GM18951 (cell line): ENCODE results near the gene IGSF21.

Experiments
- POLR2A ChIP-seq: IDR thresholded peaks from 4 replicates; pipeline ENCODE4 v1.6.1; 2011; ENCODE audit warnings: mild to moderate bottlenecking; ENCODE audit not compliant: insufficient read length, insufficient read depth; ENCODE audit errors: extremely low read depth
- in situ Hi-C: fragments of 300-500 bp; cut with MboI; formaldehyde crosslinking; loops from one replicate; pipeline ENCODE4 v1.12.0; 2022; ENCODE audit warnings: low sequenced_read_pairs, mixed read lengths, inconsistent platforms; ENCODE audit not compliant: unreplicated experiment

The IGSF21 gene

DNA sequence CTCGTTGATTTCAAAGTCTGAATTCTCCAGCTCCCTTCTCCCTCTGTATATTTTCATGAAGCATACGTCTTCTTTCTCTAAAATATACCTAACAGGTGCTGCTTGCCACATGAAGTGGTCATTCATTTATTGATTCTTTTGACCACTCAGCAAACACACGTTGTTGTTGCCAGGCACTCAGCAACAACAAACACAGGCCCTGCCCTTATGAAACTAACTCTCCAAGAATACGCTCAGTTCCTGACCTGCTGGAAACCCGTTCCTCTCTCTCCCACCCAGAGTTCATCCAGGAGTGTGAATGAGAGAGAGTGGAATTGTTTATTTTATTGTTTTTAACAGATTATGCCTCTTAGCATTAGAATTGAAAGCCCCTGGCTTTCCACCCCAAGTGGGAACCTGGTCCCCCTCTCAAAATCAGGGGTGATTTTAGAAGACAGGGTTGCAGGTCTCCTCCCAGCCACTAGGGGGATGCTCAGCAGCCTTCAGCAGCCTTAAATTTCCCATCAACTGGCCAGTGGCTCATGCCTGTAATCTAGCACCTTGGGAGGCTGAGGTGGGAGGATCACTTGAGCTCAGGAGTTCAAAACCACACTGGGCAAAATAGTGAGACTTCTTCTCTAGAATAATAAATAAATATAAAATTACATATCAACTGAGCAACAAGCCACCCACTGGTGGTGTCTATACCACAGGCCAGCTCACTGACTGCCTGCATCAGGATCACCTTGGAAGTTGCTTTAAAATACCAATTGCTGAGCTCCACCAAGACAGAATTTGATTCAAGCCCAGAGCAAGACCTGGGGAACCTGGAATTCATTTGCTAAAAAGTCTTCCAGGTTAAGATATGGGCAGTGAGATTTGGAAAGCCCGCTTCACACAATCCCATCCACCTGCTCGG lies 192.1 kb downstream of the IGSF21 start:
- in situ Hi-C loops: no loop called here

GRCh38 chr1:18300376-18300775 lies 192.8 kb downstream of the IGSF21 start:
- in situ Hi-C loops: no loop called here
- no peak for TF ChIP-seq POLR2A

More for the DNA sequence above, 192.1 kb downstream of the IGSF21 start:
- TF ChIP-seq POLR2A: no peak

- in situ Hi-C loops: no loop called here
- TF ChIP-seq POLR2A: no peak
Observed at GRCh38 chr1:18302788-18303413, 195.3 kb downstream of the IGSF21 start.

- no peak for TF ChIP-seq POLR2A
- in situ Hi-C loops: no loop called here
Observed at GRCh38 chr1:18304151-18304869, 196.7 kb downstream of the IGSF21 start.

GRCh38 chr1:18305182-18305795 lies 197.7 kb downstream of the IGSF21 start:
- TF ChIP-seq POLR2A: no peak
- in situ Hi-C loops: no loop called here

DNA sequence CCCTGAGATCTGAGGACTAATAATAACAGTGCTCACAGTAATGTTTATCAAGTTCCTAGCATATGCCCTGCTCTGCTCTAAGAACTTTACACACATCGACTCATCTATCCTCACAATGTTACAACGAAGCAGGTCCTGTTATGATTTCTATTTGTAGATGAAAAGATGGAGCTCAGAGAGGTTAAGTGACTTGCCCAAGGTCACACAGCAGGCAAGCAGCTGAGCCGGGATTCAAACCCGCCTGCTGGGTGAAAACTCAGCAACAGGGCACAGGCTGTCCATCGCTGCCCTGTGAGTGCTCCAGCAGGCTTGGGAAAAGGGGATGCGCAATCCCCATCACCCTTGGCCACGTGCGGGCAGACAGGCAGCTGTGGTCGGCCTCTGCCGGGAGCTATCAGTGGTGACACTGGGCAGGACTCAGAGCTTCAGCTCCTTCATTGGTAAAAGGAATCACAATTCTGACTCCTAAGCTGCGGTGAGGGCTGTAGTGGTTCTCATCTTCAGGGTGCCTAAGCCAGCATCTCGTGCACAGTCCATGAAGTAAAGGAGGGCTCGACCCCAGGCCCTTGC lies 199.8 kb downstream of the IGSF21 start:
- in situ Hi-C loops: no loop called here
- TF ChIP-seq POLR2A: no peak

GRCh38 chr1:18309552-18310155 lies 202.1 kb downstream of the IGSF21 start:
- TF ChIP-seq POLR2A: no peak
- in situ Hi-C loops: no loop called here

DNA sequence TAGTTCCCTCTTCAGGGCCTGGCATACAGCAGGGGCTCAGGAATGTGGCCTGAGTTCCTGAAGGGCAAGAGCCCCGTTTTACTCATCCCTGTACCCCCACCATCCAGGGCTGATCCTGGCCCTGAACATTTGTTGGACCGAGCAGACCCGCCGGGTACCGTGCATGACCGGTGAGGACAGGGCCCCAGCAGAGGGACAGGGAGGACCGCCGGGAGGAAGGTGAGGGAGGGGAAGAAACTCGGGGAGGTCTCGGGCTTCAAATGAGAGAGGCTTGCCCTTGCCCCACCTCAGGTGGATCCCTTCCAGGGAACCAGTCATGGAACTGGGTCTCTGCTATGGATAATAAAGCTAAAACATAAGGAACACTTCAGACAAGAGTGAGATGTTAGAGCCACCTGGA lies 205.4 kb downstream of the IGSF21 start:
- in situ Hi-C loops: no loop called here
- no peak for TF ChIP-seq POLR2A

DNA sequence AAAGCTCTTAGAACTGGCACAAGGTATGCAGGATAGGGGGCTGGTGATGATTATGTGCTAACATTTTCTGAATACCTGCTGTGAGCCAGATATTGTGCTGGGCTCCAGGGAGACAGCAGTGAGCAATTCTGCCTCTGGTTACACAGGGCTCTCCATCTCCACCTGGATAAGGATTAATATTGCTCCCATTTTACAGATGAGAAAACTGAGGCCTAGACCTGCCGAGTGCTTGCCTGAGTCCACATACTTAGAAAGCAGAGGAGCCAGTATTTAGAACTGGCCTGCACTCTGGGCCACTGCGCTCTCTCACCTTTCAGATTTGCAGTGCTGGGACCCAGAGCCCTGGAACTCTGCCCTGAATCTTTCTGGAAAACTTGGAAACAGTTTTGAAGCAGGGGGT lies 205.9 kb downstream of the IGSF21 start:
- no peak for TF ChIP-seq POLR2A
- in situ Hi-C loops: no loop called here

DNA sequence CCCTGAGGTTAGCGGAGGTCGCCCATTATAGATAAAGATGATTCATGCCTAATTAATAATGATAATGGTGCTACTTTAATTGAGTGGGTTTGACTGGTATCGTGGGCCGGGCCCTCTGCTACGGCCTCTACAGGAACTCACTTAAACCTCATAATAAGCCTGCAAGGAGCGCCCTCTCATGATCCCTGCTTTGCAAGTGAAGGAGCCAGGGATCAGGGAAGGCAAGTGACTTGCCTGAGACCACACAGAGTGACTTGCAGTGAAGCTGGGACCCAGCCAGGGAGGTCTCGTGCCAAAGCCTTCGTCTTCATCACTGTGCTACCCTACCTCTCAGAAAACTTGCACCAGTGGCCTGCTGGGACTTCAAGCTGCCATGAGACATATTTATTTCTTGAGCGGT lies 206.8 kb downstream of the IGSF21 start:
- in situ Hi-C loops: no loop called here
- no peak for TF ChIP-seq POLR2A

DNA sequence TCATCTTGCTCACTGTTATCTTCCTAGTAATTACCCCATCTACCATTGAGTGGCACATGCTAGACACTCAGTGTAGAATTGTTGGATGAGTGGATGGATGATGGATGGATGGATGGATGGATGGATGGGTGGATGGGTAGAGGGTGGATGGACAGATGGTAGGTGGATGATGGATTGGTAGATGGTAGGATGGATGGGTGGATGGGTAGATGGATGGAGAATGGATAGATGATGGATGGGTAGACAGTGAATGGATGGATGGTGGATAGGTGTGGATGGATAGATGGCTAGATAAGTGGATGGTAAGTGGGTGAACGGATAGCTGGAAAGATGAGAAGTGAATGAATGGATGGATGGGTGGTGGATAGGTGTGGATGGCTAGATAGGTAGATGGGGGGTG lies 207.9 kb downstream of the IGSF21 start:
- in situ Hi-C loops: no loop called here
- TF ChIP-seq POLR2A: no peak

- in situ Hi-C loops: no loop called here
- TF ChIP-seq POLR2A: no peak
Observed at GRCh38 chr1:18316764-18317163, 209.2 kb downstream of the IGSF21 start.

GRCh38 chr1:18319099-18319498 lies 211.5 kb downstream of the IGSF21 start:
- no peak for TF ChIP-seq POLR2A
- in situ Hi-C loops: no loop called here

- no peak for TF ChIP-seq POLR2A
- in situ Hi-C loops: no loop called here
Observed at GRCh38 chr1:18320051-18320450, 212.5 kb downstream of the IGSF21 start.
